HG03432 (cell line): Measurements from ENCODE around the gene PRKCSH.
"Not testable (repeated sequence)": the region's sequence is repeated elsewhere in the genome, so short reads cannot be mapped to it uniquely, and the experiment has no call there.

Experiments
- ATAC-seq: cut with Tn5 transposase; IDR thresholded peaks from one replicate; pipeline ENCODE4 v1.9.1; 2021; ENCODE audit warnings: mild to moderate bottlenecking, moderate library complexity; ENCODE audit not compliant: unreplicated experiment

Gene PRKCSH

GRCh38 chr19:11468266-11468845 is 32.9 kb downstream of the PRKCSH start:
- not testable (repeated sequence) for ATAC-seq

- ATAC-seq = no peak
These were observed 38.3 kb downstream of the PRKCSH start for GRCh38 chr19:11473725-11474124.

- ATAC-seq = not testable (repeated sequence)
These were observed 39.9 kb downstream of the PRKCSH start for GRCh38 chr19:11475343-11475742.

GRCh38 chr19:11475861-11476260 is 40.4 kb downstream of the PRKCSH start:
- ATAC-seq = no peak

- no peak for ATAC-seq
These were observed 43.0 kb downstream of the PRKCSH start for GRCh38 chr19:11478167-11479089.

- no peak for ATAC-seq
These were observed 43.9 kb downstream of the PRKCSH start for GRCh38 chr19:11479090-11479897.

- no peak for ATAC-seq
These were observed 44.7 kb downstream of the PRKCSH start for GRCh38 chr19:11479898-11480714.

- no peak for ATAC-seq
These were observed 45.5 kb downstream of the PRKCSH start, which contains the start of gene ELAVL3 for GRCh38 chr19:11480715-11481533. TSS of gene ELAVL3 (minus strand) at chr19:11481046. CDS start at chr19:11480608, 438 bp downstream.

GRCh38 chr19:11481534-11482383 is 46.3 kb downstream of the PRKCSH start:
- ATAC-seq = peak; percentile 77

- ATAC-seq = peak; percentile 59
These were observed 47.1 kb downstream of the PRKCSH start for GRCh38 chr19:11482384-11483050.

GRCh38 chr19:11483366-11484111 is 48.1 kb downstream of the PRKCSH start:
- ATAC-seq = no peak

GRCh38 chr19:11485245-11485837 is 49.9 kb downstream of the PRKCSH start:
- no peak for ATAC-seq

- no peak for ATAC-seq
These were observed 51.4 kb downstream of the PRKCSH start for GRCh38 chr19:11486661-11487503.

- no peak for ATAC-seq
These were observed 53.9 kb downstream of the PRKCSH start for GRCh38 chr19:11489378-11489777.

GRCh38 chr19:11494634-11495285 is 59.3 kb downstream of the PRKCSH start:
- no peak for ATAC-seq

GRCh38 chr19:11495481-11495880 is 60.0 kb downstream of the PRKCSH start:
- ATAC-seq = no peak
